HG03045 (cell line): ENCODE measurements around the gene NACC2.
"Not testable (repeated sequence)": the region's sequence is repeated elsewhere in the genome, so short reads cannot be mapped to it uniquely, and the experiment has no call there.

Experiments
- ATAC-seq: cut with Tn5 transposase; IDR thresholded peaks from one replicate; pipeline ENCODE4 v1.9.1; 2021; ENCODE audit warnings: mild to moderate bottlenecking, moderate library complexity; ENCODE audit not compliant: unreplicated experiment

The NACC2 gene

DNA sequence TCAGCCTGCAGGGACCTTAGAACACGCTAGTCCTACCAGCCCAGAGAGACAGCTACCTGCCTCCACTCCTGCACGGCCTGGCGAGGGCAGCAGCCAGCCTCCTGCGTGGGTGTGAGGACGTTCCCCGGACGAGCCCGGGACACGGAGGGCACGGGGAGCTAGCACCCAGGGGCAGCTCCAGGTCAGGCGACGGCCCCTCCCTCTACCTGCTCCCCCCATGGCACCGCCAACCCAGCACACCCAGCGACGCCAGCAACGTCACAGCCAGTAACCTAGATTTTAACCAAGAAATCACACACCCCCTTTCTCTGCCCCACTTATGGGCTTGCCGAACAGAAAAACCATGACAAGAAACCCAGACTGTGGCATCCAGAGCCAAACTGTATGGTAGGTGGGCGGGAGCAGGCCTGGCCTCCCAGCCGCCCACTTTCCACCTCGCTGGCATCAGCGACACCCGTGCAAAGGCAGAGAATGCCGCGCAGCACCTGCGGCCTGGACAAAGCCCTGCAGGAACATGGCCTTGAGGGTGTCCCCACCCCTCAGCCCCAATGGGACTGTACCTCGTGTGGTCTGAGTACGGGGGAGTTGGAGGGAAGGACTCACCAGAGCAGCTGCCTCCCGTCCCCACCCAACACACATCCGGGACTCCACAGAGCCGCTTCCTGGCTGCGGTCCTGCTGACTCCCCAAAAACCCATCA, 47.9 kb downstream of the NACC2 start:
- no peak for ATAC-seq

DNA sequence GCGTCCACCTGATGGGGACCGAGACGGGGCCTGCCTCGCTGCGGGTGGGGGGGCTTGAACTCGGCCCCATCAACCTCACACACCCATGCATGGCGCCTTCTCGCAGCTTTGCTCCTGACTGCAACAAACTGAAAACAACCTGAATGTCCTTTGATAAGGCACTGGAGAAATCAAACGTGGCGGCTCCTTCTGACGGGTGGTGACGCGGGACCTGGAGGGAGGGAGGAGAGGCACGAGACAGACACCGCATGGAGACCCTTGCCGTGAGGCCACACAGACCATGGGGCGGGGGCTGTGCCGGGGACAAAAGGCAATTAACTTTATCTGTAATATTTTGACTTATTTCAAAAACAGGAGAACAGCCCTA, 48.6 kb downstream of the NACC2 start:
- no peak for ATAC-seq

DNA sequence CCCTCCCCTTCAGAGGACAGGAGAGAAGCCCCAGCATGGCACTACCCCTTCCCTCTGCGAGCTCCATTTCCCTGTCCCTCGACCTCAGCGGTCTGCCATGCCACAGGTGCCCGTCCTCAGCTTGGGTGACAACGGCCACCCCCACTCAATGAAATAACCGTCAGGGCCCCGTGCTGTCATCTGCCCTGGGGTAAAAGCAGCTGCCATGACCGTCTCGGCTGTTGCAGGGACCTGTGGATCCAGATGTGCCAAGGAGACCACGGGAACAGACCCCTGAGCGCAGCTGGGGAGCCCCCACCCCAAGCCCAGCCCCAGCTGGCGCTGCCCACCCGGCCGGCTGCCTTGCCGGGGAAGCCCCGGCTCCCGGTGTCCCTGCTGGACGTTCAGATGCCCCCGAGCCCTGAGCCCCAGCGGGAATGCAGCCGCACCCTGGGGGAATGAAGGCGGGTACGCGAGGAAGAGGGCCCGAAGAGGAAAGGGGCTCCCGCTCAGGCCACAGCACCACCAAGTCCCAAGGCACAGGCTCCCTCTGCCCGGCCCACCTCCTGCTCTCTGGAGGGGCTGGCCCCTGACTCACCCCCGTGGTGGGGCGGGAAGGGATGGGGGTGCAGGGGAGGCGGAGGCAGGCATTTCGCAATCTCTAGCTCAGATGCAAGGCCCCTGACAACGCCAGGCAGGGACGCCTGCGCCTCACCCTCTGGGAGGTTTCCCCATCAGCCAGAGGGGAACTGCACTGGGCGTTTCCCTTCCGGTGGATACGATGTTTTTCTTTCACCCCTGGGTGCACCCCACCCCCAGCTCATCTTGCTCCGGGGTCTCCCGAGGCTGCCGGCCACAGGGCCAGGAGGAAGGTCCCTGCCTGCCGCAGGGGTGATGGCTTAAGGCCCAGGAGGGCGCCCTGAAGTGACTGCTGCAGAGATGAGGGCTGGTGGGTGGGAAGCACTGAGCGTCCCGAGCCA, 49.2 kb downstream of the NACC2 start:
- no peak for ATAC-seq

DNA sequence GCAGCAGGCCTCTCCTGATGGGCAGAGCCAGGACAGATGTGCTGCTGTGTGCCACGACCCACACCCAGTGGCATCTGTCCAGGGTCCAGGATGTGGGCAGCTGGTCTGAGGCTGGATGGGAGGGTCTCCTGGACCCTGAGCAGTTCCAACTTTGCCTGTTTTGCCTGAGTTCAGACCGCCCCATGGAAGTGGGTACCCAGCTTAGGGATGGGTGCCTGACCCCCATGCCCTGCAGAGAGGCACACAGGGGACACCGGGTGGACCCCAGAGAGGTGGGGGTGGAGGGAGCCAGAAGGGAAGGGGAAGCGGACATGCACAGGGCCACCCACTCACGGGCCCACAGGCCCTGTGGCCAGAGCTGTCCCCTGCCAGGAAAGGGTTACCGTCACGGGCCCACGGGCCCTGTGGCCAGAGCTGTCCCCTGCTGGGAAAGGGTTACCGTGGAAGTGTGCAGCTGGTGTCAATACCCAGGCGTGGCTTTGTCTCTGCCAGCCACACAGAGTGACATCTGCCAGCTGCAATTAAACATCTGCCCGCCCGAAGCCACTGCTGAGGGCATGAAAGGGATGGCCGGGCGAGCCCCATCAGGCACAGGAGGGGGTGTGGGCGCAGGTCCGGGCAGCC, 50.0 kb downstream of the NACC2 start:
- ATAC-seq: no peak

DNA sequence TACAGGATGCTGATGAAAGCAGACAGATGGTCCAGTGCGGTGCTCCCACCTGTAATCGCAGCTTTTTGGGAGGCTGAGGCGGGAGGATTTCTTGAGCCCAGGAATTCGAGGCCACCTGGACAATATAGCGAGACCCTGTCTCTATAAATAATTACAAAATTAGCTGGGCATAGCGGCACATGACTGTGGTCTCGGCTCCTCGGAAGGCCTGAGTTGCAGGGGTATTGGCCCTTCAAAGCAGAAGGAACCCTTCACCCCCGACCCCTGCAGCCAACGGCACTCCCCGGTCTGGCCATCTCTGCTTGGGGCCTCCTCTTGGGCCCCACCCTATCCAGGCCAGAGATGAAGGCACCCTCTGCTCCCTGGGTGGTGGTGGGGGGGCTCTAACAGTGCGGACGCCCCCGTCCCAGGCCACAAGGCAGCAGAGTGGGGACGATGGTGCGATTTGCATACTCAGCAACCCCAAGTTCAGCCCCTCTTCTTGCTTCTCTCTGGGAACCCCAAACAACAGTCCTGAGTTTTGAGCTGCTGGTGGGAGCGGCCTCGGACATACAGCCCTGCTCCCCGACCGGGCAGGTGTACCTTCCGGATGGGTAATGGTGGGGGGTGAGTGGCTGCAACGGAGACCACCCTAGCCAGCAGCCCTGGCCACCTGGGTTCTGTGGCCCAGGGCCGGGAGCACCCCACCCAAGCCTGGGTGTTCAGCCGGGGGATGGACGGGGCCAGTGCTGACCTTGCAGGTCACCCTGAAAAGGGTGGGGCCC, 50.7 kb downstream of the NACC2 start:
- no peak for ATAC-seq

DNA sequence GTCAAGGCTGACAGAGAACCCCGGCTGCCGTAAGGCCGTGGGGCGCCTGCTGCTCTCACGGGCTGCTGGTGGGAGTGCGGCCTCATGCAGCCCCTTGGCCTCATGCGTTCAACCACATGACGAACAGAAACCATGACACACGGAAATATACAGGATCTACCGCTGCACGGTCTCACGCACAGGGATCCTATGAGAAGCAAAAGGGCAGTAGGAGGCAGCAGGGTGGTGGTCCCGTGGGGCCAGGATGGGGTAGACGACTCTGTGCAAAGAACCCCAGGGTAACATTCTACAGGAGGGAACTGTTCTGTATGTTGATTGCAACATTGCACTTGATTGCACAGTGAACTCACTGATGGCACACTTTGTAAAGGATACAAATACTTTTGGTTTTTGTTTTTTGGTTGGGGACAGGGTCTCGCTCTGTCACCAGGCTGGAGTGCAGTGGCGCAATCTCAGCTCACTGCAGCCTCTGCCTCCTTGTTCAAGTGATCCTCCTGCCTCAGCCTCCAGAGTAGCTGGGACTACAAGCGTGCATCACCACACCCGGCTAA, 51.6 kb downstream of the NACC2 start:
- ATAC-seq: no peak

DNA sequence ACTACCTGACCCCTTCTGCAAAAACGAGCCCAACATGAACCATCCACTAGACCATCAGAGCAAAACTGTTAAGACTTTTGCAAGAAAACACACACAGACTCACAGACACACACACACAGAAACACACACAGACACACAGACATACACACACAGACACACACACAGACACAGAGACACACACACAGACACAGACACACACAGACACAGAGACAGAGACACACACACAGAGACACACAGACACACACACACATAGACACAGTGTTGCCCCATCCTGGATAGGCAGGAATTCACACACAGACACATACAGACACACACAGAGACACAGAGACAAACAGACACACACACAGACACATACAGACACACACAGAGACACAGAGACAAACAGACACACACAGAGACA, 52.5 kb downstream of the NACC2 start:
- no peak for ATAC-seq

DNA sequence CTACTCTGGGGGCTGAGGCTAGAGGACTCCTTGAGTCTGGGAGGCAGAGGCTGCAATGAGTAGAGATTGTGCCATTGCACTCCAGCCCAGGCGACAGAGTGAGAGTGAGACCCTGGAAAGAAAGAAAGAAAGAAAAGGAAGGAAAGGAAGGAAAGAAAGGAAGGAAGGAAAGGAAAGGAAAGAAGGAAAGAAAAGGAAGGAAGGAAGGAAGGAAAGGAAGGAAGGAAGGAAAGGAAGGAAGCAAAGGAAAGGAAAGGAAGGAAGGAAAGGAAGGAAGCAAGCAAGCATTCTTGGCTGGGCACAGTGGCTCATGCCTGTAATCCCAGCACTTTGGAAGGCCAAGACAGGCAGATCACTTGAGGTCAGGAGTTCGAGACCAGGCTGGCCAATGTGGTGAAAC, 54.2 kb downstream of the NACC2 start:
- ATAC-seq: not testable (repeated sequence)

DNA sequence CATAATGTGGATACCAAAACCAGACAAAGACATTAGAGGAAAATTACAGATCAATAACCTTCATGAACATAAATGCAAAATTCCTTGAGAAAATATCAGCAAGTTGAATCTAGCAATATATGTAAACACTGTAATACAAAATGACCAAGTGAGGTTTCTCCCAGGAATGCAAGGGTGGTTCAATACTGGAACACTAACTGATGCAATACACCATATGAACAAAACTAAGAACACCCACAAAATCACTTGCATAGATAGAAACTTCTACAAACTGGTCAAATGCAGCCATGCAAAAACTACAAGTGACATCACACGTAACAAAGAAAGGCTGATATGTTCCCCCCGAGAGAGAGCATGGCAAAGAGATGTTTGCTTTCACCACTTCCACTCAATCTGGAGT, 55.6 kb downstream of the NACC2 start:
- no peak for ATAC-seq

DNA sequence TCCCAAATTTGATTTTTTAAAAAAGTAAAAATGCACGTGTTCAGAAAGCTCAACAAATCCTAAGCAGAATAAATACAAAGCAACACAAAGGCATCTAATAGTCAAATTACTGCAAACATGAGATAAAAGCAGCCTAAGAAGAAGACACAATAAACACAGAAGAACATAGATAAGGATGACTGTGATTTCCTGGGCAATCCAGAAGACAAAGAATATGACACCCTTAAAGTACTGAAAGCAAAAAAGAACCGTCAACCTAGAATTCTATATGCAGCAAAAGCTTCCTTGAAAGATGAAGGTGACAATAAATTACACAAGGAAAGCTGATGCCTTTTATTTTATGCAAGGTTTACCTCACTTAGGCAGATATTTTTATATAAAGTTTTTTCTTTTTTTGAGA, 58.2 kb downstream of the NACC2 start:
- ATAC-seq: no peak

DNA sequence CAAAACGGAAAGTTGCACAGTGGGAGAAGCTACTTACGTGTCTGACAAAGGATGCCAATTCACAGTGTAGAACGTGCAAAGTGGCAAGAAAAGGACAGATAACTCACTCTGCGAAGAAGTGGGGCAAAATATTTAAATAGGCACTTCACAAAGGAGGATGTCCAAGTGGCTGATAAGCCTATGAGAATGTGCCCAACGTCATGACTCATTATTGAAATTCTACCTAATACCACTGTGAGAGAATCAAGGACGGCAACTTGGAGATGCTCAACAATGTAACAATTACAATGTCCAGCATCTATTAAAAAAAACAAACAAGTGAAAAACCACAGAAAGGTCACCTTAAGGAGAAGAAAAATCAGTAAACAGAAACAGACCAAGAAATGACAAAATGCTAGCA, 59.0 kb downstream of the NACC2 start:
- ATAC-seq: no peak

DNA sequence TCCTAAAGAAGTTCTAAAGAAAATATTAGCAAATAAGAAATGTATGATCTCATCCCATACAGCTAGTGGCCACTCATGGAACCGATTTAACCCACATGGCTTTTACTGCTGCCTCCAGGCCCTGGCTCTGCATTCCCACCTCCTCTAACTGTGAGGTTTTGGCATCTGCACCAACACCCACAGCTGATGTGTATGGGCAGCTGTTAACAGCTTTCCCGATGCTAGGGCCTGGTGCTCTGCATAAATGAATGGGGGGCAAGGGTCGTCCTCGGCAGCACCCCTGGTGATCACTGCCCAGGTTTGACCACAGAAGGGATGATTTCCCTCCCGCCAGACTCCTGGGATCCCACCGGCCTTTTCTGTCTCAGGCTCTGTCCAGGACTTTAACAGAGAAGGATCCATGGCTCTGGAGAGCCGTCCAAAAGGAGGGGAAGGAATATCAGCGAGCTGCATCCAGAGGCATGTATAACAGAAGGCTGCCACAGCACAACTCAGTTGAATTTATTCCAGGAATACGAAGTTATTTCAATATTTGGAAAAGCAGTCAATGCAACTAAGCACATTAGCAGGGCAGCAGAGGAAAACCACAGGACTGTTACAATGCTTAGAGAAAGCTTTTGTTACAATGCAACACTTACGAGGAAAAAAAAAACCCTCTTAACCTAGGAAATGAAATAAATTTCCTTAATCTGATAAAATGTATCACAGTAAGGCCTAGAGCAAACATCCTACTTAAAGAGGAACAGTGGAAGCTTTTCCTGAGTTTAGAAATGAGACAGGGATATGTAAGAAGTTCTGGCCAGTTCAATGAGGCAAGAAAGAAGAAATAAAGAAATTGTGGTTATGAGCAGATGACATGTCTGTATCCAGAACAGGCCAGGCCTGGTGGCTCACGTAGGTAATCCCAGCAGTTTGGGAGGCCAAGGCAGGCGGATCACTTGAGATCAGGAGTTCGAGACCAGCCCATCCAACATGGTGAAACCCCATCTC, 63.1 kb downstream of the NACC2 start:
- ATAC-seq: no peak

DNA sequence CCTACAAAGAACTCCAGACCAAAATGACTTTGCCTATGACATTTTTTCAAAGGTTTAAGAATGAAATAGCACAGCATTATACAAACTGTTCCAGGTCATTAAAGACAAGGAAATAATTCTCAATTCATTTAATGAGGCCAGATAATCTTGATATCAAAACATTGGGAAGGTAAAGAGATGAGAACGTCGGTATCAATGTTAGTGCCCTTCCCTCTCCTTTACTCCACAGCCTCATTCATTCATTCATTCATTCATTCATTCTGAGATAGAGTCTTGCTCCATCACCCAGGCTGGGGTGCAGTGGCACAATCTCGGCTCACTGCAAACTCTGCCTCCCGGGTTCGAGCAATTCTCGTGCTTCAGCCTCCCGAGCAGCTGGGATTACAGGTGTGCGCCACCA, 64.0 kb downstream of the NACC2 start:
- ATAC-seq: no peak

DNA sequence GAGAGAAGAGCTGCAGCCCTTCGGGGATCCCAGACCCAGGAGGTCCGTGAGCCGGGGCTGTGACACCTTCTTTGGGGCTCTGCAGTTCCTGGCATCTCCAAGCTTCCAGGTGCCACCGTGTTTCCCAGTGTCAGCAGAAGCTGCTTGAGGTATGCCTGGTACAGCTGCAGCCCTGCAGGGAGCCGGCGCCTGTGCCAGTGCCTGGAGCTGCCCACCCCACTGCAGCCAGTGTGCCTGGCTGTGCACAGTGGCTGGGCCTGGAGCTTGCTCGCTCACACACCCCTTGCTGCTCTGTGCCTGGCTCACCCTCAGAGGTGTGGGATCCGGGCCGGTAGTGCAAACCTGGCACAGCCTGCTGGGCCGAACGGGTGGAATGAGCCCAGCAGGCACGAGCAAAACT, 65.5 kb downstream of the NACC2 start:
- no peak for ATAC-seq

DNA sequence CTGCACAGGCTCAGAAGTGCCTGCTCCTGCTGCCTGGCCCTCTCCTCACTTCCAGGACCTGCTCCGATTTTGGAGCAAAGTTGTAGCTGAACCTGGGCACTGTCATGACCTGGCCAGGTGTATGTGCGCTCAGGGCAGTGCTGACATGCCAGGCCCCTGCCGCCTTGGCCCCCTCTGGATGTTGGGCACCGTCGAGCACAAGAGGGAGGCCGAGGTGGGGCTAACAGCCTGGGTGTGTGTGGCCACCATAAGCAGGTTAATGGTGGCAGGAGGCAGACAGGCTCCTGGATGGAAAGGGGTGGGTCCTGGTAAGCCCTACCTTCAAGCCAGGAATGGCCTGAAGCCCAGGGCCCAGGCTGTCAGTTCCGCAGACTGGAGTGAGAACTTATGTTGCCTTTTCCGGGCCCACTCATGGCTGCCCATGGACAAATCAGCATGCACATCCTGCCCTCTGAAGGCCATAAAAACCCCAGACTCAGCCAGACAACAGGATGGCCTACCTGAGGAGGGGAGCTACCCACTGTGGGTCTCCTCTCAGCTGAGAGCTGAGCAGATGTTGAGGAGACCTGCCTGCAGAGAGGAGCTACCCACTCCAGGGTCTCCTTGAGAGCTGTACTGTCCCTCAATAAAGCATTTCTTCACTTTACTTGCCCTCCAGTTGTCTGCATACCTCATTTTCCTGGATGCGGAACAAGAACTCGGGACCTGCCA, 66.2 kb downstream of the NACC2 start:
- ATAC-seq: no peak

DNA sequence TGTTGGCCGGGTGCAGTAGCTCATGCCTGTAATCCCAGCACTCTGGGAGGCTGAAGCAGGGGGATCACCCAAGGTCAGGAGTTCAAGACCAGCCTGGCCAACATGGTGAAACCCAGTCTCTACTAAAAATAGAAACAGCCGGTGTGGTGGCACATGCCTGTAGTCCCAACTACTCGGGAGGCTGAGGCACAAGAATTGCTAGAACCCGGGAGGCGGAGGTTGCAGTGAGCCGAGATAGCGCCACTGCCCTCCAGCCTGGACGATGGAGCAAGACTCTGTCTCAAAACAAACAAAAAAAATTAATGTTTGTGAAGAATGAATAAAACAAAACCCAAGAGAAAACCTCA, 68.2 kb downstream of the NACC2 start:
- not testable (repeated sequence) for ATAC-seq

DNA sequence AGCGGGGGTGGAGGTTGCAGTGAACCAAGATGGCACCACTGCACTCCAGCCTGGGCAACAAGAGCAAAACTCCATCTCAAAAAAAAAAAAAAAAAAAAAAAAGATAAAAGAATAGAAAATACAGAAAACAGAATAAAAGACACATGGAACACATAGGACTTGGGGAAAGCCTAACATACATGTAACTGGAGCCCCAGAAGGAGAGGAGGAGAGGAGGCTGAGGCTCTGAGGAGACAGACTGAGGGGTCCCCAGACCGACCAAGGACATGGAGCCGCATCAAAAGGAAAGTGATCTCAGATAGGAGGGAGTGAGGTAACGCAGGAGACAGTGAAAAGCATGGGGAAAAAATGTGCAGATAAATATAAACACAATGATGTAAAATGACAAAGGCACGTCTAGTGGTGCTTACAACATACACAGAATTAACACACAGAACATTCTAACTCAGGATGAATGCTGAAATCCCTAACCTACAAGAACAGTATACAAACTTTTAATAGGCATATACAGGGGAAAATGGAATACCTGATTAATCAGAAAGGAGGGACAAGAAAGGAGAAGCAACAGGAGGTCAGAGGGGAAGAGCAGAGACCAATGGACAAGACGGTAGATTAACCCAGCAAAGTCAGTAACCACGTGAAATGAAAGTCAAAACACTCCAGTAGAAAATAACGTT, 68.7 kb downstream of the NACC2 start:
- ATAC-seq: no peak

DNA sequence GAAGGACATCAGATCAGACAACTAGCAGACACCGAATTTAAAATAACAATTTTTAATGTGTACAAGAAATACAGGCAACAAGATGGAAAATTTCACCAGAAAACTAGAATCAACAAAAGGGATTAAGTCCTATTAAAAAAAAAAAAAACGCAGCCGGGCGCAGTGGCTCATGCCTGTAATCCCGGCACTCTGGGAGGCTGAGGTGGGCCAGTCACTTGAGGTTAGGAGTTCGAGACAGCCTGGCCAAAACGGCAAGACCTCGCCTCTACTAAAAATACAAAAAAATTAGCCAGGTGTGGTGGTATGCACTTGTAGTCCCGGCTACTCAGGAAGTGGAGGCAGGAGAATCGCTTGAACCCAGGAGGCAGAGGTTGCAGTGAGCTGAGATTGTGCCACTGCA, 69.6 kb downstream of the NACC2 start:
- no peak for ATAC-seq
